ENCODE measurements around the gene LIF. TPM values are rescaled to one million over a fixed set of nuclear protein-coding genes. Genes with fewer than 3 reads are reported as not detected.

LIF gene
- total RNA-seq, 1 experiment from 2014 or later: 75.4 TPM

DNA sequence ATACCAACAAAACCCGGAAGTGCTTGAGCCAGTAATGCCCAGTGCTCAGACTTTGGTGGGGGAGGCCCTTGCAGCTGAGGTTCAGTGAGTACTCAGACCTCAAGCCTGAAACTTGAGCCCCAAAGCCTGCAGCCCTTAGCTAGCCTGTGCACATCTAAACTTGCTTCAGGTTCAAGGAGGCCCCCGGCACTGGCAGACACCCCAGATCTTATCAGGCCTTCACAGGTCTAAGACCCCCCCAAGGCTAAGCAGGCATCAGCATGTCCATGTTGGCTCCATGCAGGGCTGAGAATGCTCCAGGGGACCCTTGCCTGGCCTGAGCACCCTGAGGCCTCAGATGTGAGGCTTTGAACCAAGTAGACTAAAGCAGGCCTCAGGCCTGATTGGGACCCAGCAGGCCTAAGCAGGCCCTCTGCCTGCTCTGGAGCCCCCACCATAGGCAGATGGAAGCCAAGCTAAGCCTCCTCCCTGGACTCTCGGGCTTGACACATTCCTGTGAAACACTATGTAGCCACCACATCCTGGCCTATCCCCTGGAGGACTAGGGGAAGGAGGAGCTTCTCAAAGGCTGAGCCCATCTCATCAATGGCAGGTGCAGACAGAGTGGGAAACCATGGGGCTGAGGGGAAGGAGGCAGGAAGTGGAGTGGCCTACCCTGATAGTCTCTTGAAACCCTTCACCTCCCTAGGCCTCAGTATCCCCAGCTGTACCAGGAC lies 43.9 kb upstream of the LIF start:
- ATAC-seq (no peak), DNase-seq (ENCODE audit: low read depth, low spot score) (no peak)
- Histone ChIP-seq H3K79me2 (ENCODE audit: insufficient read depth, low read length) (no peaks in the 10 kb centered on the region), H3K27ac (ENCODE audit: low read depth, low read length) (peak overlapping the region; percentile 40; the same call in 1 of the 2 replicates), H3K36me3 (ENCODE audit: control insufficient read depth in 1 of 2, insufficient read depth in 2 of 2, low read length in 2 of 2) (peaks cover 2 to 4% of the 10 kb centered on the region in 2 experiments; a peak in 2 of 4 replicates), H3K4me2 (ENCODE audit: low read length) (peak overlapping the region; percentile 97), H4K20me1 (ENCODE audit: insufficient read depth) (no peaks in the 10 kb centered on the region), H3K9ac (ENCODE audit: low read length) (peak overlapping the region; percentile 33; the same call in 1 of the 2 replicates), H3K4me3 (replicated peaks in 1 of 2; ENCODE audit: low read depth in 1 of 2, low read length in 2 of 2) (no peak overlapping the region), H3K27me3 (ENCODE audit: insufficient read depth, low read length) (no peaks in the 10 kb centered on the region), H3K9me3 (ENCODE audit: control insufficient read depth in 1 of 2, insufficient read depth in 1 of 2, low read depth in 1 of 2, low read length in 2 of 2) (no peaks in the 10 kb centered on the region), H2AFZ (ENCODE audit: low read depth, low read length, poor library complexity, severe bottlenecking) (no peak overlapping the region), H3K4me1 (ENCODE audit: control insufficient read depth in 1 of 2, insufficient read depth in 2 of 2, low read length in 2 of 2) (peaks cover 37 to 53% of the 10 kb centered on the region in 2 experiments), H3K9me2 (ENCODE audit: insufficient read depth) (no peaks in the 10 kb centered on the region)
- ChIA-PET RAD21 (ENCODE audit: low non-redundant PET in 1 of 2, low total read pairs in 2 of 2, uncharacterized antibody in 2 of 2, unreplicated experiment in 2 of 2) (interaction anchor here (0.8 to 1.1 kb wide), 2 partner anchors 36 kb away, joined by 3 to 9 read pairs; partner anchors contain the start of gene TBC1D10A (in 2 of the 2)), CTCF (interaction anchor here (4.6 to 5.4 kb wide), 2 partner anchors 36 to 98 kb away, joined by 57 to 81 read pairs; partner anchors contain the start of genes RNF215 and TBC1D10A), POLR2A (interaction anchor here (0.6 to 1.7 kb wide), 4 partner anchors 12 to 97 kb away, joined by 3 to 8 read pairs (median 4); partner anchors contain the start of genes RNF215 and TBC1D10A)
- BruUV-seq (replicated peaks): no TSS peak
- TF ChIP-seq YY1 (IDR thresholded peaks at IDR 0.05; ENCODE audit: extremely low read depth, insufficient replicate concordance, low read depth, low read length): no peak
- TF ChIP-seq EZH2 (IDR thresholded peaks at IDR 0.05): no peak
- TF ChIP-seq FOSL1 (IDR thresholded peaks at IDR 0.05; ENCODE audit: low read depth): no peak
- intact Hi-C loops (cut with micrococcal nuclease): no loop called here

DNA sequence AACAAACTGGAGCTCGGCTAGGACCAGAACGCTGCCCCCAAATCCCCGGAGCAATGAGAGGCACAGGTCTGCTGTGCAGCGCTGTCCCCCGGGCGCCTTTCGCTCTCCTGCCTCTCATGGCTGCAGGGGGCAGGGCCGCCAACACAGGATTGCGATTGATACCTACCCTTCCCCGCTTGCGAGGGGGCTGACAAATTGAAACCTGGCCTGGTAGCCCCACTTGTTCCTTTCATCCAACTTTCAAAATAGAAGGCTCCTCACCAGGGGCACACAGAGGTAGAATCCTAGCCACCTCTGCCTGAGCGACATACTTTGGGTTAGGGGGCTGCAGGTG lies 43.4 kb upstream of the LIF start:
- Histone ChIP-seq H3K4me2 (ENCODE audit: low read length) (peak overlapping the region; percentile 97), H3K79me2 (ENCODE audit: insufficient read depth, low read length) (no peaks in the 10 kb centered on the region), H3K9me2 (ENCODE audit: insufficient read depth) (no peaks in the 10 kb centered on the region), H3K27ac (ENCODE audit: low read depth, low read length) (peak overlapping the region; percentile 40; the same call in 1 of the 2 replicates), H3K4me3 (replicated peaks in 1 of 2; ENCODE audit: low read depth in 1 of 2, low read length in 2 of 2) (peak overlapping the region; percentile 29 to 80), H3K27me3 (ENCODE audit: insufficient read depth, low read length) (no peaks in the 10 kb centered on the region), H3K9me3 (ENCODE audit: control insufficient read depth in 1 of 2, insufficient read depth in 1 of 2, low read depth in 1 of 2, low read length in 2 of 2) (no peaks in the 10 kb centered on the region), H3K4me1 (ENCODE audit: control insufficient read depth in 1 of 2, insufficient read depth in 2 of 2, low read length in 2 of 2) (peaks cover 37 to 53% of the 10 kb centered on the region in 2 experiments), H3K36me3 (ENCODE audit: control insufficient read depth in 1 of 2, insufficient read depth in 2 of 2, low read length in 2 of 2) (peaks cover 2 to 4% of the 10 kb centered on the region in 2 experiments; a peak in 2 of 4 replicates), H2AFZ (ENCODE audit: low read depth, low read length, poor library complexity, severe bottlenecking) (no peak overlapping the region), H4K20me1 (ENCODE audit: insufficient read depth) (no peaks in the 10 kb centered on the region), H3K9ac (ENCODE audit: low read length) (peak overlapping the region; percentile 33; the same call in 1 of the 2 replicates)
- TF ChIP-seq EZH2 (IDR thresholded peaks at IDR 0.05): no peak
- TF ChIP-seq, protein P1, sequence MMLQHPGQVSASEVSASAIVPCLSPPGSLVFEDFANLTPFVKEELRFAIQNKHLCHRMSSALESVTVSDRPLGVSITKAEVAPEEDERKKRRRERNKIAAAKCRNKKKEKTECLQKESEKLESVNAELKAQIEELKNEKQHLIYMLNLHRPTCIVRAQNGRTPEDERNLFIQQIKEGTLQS (IDR thresholded peaks at IDR 0.05): no peak
- no peak for TF ChIP-seq JUND (IDR thresholded peaks at IDR 0.05)
- TF ChIP-seq, protein P2, sequence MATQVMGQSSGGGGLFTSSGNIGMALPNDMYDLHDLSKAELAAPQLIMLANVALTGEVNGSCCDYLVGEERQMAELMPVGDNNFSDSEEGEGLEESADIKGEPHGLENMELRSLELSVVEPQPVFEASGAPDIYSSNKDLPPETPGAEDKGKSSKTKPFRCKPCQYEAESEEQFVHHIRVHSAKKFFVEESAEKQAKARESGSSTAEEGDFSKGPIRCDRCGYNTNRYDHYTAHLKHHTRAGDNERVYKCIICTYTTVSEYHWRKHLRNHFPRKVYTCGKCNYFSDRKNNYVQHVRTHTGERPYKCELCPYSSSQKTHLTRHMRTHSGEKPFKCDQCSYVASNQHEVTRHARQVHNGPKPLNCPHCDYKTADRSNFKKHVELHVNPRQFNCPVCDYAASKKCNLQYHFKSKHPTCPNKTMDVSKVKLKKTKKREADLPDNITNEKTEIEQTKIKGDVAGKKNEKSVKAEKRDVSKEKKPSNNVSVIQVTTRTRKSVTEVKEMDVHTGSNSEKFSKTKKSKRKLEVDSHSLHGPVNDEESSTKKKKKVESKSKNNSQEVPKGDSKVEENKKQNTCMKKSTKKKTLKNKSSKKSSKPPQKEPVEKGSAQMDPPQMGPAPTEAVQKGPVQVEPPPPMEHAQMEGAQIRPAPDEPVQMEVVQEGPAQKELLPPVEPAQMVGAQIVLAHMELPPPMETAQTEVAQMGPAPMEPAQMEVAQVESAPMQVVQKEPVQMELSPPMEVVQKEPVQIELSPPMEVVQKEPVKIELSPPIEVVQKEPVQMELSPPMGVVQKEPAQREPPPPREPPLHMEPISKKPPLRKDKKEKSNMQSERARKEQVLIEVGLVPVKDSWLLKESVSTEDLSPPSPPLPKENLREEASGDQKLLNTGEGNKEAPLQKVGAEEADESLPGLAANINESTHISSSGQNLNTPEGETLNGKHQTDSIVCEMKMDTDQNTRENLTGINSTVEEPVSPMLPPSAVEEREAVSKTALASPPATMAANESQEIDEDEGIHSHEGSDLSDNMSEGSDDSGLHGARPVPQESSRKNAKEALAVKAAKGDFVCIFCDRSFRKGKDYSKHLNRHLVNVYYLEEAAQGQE (IDR thresholded peaks at IDR 0.05; ENCODE audit: low read depth): no peak
- no peak for TF ChIP-seq EGR1 (IDR thresholded peaks at IDR 0.05; ENCODE audit: low read depth)
- no peak for TF ChIP-seq ELF1 (IDR thresholded peaks at IDR 0.05; ENCODE audit: borderline replicate concordance, low read depth)
- TF ChIP-seq SRF (IDR thresholded peaks at IDR 0.05; ENCODE audit: low read depth): no peak
- TF ChIP-seq POLR2AphosphoS5 (IDR thresholded peaks at IDR 0.05; ENCODE audit: low read depth, low read length): no peak; the same call in 1 of the 2 replicates
- TF ChIP-seq, protein P3, sequence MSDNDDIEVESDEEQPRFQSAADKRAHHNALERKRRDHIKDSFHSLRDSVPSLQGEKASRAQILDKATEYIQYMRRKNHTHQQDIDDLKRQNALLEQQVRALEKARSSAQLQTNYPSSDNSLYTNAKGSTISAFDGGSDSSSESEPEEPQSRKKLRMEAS (IDR thresholded peaks at IDR 0.05): no peak
- TF ChIP-seq YY1 (IDR thresholded peaks at IDR 0.05; ENCODE audit: extremely low read depth, insufficient replicate concordance, low read depth, low read length): no peak
- no peak for TF ChIP-seq FOSL1 (IDR thresholded peaks at IDR 0.05; ENCODE audit: low read depth)
- DNase-seq (ENCODE audit: low read depth, low spot score): no peak
- ATAC-seq: 0 out of 2 replicates have a peak, but pooled peaks have one; percentile 1
- ChIA-PET RAD21 (ENCODE audit: low non-redundant PET in 1 of 2, low total read pairs in 2 of 2, uncharacterized antibody in 2 of 2, unreplicated experiment in 2 of 2) (interaction anchor here in 1 of 2 experiments (0.8 kb wide), 1 partner anchor 37 kb away, joined by 3 read pairs; the partner anchor contains the start of gene TBC1D10A), CTCF (interaction anchor here (1.4 to 5.4 kb wide), 3 partner anchors 12 to 98 kb away, joined by 3 to 81 read pairs (median 57); partner anchors contain the start of genes RNF215 and TBC1D10A), POLR2A (interaction anchor here (1.7 kb wide), 1 partner anchor 37 kb away, joined by 8 read pairs; the partner anchor contains the start of gene TBC1D10A)
- intact Hi-C loops (cut with micrococcal nuclease): loop anchor here (1.0 to 5.0 kb wide), 2 partner anchors 37 to 137 kb away; partner anchors contain the start of gene MTFP1
- no TSS peak for BruUV-seq (replicated peaks)
